Measurements from ENCODE around the gene THBD.
"Not testable (repeated sequence)": the region's sequence is repeated elsewhere in the genome, so short reads cannot be mapped to it uniquely, and the experiment has no call there.

Gene THBD

DNA sequence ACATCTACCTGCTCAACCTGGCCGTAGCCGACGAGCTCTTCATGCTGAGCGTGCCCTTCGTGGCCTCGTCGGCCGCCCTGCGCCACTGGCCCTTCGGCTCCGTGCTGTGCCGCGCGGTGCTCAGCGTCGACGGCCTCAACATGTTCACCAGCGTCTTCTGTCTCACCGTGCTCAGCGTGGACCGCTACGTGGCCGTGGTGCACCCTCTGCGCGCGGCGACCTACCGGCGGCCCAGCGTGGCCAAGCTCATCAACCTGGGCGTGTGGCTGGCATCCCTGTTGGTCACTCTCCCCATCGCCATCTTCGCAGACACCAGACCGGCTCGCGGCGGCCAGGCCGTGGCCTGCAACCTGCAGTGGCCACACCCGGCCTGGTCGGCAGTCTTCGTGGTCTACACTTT, 13.7 kb downstream of the THBD start:
- DNase-seq (ENCODE audit: low read depth in 2 of 2) = no peak

DNA sequence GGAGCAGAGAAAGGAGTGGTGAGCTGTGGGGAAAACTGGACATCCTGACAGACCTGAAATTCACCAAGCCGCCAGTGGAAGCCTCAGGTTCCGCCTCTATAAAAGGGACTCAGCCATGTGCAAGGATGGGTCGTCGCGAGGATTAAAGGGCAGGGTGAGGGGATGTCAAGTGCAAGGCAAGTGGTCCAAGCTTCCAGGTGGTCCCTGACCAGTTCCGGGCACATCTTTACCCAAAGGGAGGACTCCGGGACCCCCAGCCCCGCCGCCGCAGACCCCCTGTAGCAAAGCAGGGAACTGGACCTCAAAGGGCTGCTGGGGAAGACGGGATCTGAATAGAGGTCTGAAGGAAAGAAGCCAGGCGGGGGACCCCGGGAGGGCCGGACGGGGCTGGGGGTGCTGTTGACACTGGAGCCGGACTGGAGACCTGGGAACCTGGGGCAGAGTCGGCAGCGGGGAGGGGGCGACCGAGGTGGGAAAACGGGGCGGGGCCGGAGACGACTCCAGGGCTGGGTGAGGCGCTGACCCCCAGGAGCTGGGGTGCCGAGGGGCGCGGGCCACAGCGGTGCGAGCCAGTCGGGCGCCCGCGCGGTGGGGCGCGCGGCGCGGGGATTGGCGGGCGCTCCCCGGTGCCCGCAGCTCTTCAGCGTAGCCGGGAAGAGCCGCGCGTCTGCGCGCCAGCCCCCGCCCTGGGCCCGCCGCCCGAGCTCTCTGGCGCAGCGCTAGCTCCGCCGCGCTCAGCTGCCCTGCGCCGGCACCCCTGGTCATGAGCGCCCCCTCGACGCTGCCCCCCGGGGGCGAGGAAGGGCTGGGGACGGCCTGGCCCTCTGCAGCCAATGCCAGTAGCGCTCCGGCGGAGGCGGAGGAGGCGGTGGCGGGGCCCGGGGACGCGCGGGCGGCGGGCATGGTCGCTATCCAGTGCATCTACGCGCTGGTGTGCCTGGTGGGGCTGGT, 14.5 kb downstream of the THBD start, which contains the start of gene SSTR4:
TSS of gene SSTR4 (plus strand) at position 592 of the 951 bp plus-strand sequence. CDS start at position 764, 172 bp downstream.
- no peak for DNase-seq (ENCODE audit: low read depth in 2 of 2)

DNA sequence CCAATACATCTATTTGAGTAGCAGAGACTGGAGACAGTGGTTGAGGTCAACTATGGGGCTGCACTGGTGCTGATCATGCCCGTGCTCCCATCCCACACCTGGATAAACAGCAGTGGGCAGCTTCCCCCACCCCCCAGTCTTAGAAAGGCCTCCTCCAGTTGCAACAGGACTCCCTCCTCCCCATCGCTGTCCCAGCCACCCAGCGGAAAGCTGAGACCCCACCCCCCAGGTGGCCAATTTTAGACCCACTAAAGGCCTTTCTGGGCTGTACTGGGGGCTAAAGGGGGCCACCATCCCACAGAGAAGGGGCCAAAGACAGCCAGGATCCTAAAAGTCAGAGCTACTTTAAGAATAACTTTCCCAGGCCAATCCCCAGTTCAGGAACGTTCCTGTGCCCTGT, 15.6 kb downstream of the THBD start:
- DNase-seq (ENCODE audit: low read depth in 2 of 2) = no peak

DNA sequence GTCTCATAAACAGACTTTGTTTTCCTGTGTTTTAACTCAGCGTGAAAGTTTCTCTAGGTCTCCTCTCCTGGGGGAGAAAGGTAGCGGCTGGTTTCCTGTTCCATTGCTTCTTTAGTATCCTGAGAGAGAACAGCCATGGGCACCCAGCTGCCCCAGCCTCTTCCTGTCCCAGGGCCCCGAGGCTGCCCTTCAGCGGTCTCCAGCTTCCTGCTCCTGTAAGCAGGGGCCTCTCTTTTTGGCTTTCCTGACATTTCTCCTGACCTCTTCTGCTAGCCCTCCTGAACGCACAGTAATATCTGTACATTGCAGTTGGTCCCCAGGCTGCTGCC, 16.8 kb downstream of the THBD start:
- DNase-seq (ENCODE audit: low read depth in 2 of 2) = no peak

DNA sequence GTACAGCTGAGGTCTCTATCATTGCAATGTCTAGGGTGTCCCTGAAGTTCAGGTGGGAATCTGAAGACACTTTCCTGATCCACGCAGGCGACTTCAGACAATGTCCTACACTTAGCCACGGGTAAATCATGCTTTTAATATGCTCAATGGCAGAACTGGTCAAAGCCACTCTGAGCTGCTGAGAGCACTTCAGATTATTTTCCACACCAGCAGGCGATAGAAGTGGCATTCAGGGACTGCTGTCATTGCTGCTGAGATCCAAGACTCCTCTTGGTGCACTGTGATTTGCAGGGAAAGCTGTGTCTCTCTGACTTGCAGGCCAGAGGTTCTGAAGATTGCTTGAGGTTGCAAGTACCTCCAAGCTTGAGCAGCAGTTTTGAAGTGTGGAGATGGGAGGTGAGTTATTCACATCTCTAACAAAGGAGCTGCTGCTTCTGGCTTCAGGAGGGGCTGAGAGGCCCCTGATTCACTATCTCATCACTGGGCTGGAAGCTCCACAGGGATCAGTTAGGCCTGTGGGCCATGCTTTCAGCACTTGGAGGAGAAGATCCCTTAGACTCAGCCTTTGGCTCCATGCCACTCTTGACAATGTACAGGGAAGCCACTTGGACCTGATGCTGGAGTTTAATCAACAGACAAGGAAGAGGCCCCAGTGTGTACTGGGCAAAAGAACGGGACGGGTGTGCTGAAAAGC, 17.3 kb downstream of the THBD start:
- DNase-seq (ENCODE audit: low read depth in 2 of 2) = no peak

DNA sequence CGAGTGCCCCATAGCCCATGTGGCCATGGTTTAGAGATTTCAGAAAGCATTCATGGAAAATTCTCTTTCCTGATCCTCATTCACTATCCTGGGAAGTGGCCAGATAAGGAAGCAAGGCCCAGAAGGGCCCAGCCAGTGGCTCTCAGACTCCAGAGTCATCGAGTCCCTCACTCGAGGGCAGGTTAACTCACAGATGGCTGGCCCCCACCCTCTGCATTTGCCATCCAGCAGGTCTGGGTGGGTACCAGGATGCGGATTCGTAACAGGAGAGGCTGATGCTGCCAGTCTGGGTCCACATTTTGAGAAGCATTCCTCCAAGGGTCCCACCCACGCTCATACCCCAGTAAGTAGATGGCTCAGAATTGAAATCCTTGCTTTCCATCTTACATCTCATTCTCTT, 18.1 kb downstream of the THBD start:
- no peak for DNase-seq (ENCODE audit: low read depth in 2 of 2)

DNA sequence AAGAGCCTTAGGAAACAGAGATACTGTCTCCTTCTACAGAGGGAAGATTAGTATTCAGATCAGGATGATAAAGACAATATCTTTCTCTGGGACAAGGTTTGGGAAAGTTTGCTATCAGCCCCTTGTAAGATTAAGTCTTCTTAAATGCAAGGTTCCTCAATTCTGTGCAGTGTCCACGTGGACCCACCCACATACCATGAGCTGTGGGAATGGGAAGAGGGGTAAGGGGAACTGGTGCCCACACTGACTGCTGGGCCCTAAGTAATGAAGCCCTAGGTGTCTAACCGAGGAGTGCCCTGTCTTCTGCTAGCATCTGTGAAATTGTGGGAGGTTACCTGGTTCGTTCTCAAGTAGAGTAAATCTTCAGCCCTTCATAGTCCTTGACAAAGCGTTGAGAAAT, 20.1 kb downstream of the THBD start:
- DNase-seq (ENCODE audit: low read depth in 2 of 2) = no peak

DNA sequence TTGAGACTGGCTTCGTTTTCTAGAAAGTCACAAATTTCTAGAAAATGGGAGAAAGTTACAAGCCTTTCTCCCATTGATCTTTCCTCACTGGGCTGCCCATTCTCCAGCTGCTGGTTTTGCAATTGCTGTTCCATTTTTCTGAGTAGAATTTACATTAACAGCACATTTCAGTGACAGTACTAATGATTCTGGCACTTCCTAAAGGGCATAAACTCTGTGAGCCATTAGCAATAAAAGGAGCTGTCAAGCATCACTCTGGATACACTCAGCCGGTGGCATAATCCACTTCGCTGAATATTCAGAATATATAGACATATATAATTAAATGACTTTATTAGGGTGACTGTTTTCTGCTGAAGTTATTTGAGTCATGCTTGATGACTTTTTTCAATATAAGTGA, 21.1 kb downstream of the THBD start:
- DNase-seq (ENCODE audit: low read depth in 2 of 2) = no peak

DNA sequence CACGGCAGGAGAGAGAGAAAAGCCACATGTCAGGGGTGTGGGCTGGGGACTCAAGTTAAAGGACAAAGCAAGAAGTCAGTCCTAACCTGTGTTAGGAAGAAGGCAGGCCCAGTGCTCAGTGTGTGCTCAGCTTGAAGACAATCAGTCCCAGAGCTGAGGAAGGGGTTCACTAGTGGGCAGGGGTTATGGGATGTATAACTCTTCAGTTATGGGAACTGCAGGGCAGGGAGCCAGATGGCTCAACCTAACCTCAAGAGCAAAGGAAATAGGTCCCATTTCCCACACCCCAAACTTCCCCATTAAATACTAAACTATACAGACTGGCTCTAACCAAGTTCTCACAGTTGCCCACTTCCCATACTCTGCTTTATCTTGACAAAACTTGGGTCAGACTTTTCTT, 21.8 kb downstream of the THBD start:
- no peak for DNase-seq (ENCODE audit: low read depth in 2 of 2)

DNA sequence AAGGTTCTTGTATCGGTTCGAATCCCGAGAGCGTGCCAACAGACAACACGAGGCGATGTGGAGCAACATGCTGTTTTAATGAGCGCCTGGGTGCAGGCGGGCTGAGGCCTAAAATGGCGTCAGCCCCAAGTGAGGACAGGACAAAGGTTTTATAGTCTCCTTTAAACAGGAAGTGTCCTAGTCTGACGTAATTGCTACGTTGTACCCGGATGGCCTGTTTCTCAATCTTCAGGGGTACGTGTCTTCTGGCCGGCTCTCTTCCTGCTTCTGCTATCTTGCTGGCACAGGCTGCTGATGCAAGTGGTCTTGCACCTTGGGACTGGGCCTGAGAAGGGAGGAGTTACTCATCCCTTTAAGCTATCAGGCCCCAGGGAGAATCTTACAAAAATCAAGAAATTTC, 24.0 kb downstream of the THBD start:
- not testable (repeated sequence) for DNase-seq (ENCODE audit: low read depth in 2 of 2)

DNA sequence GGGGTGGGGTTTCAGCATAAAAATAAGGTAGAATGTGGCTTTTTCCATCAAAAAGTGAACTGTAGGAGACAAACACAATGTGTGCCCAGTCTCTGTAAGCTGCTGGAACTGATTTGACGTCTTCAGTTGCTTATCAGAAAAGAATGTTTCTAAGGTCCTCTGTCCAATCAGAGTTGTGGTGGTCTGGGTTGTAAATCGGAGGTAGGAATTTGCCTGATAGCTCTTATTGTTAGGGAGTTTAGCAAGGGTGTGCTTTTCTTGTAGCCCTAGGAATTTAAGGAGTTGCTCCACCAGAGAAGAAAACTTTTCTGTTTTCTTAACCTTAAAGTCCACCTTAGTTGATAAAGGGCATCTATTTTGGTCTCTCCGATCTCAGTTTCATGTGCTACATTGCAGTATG, 24.8 kb downstream of the THBD start:
- DNase-seq (ENCODE audit: low read depth in 2 of 2) = no peak

DNA sequence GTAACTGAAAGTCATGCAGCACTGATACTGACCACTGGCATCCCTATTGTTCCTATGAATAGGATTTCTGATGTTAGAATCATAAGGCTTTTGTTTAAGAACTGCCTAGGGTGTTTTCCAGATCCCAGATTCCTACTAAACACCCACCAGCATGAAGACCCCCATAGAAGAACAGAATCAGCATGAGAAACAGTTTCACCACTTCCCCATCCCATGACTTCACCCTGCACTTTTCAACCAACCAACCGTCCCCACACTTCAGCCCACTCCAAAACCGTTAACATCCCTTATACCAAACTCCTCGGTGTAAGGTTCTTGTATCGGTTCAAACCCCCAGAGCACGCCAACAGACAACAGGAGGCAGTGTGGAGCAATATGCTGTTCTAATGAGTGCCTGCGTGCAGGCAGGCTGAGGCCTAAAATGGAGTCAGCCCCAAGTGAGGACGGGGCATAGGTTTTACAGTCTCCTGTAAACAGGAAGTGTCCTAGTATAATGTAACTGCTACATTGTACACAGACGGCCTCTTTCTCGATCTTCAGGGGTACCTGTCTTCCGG, 25.8 kb downstream of the THBD start:
- no peak for DNase-seq (ENCODE audit: low read depth in 2 of 2)

DNA sequence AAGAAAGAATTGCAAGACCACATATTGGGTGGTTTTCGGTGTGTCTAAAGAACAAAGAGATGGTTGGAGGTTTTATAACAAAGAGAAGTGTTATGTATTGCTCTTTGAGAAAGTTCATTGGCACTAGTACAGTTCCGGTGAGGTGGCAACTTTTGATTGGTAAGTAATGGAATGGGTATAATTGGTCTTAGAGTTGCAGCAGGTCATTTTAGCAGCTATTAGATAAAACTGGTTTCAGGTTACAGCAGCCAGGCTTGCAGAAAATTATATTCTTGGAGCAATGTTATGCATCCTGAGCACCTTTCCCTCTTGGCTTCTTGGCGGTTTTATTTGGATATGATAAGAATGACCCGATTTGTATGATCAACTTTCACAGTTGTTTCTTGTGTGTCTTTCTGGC, 26.6 kb downstream of the THBD start:
- no peak for DNase-seq (ENCODE audit: low read depth in 2 of 2)

DNA sequence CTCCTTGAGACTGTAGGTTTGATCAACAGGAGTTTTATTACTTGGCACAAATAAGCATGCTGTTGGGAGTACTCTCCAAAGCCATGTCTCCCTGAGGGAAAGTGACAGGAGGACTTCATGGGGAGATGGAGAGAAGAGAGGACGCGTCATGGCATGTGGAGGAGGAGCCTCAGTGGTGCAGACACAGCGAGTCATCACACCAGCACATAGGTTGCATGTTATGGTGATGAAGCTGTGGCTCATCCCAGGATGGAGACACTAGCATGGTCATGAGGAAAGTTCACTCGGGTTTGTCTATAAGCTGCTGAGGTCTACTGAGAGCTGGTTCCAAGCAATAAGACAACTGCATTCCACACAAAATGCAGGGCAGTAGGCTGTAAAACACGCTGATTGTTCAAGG, 27.5 kb downstream of the THBD start:
- DNase-seq (ENCODE audit: low read depth in 2 of 2) = no peak

DNA sequence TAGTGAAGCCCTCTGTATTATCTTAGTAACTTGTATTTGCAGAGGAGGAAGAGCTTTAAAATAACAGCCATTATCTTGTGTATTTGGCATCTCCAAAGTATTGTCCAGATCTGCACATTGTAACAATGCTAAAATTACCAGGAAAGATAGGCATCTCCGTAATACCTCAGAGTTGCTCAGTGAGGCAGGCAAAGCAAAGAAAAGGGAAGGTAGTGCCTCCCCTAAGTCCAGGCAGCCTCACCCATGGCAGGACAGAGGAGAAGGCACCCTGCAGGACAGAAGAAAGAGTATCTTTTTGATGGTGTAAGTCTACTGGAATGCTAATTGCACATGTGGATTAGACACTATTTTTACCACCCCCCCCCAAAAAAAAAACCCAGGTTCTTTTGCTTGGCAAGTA, 27.9 kb downstream of the THBD start:
- no peak for DNase-seq (ENCODE audit: low read depth in 2 of 2)

DNA sequence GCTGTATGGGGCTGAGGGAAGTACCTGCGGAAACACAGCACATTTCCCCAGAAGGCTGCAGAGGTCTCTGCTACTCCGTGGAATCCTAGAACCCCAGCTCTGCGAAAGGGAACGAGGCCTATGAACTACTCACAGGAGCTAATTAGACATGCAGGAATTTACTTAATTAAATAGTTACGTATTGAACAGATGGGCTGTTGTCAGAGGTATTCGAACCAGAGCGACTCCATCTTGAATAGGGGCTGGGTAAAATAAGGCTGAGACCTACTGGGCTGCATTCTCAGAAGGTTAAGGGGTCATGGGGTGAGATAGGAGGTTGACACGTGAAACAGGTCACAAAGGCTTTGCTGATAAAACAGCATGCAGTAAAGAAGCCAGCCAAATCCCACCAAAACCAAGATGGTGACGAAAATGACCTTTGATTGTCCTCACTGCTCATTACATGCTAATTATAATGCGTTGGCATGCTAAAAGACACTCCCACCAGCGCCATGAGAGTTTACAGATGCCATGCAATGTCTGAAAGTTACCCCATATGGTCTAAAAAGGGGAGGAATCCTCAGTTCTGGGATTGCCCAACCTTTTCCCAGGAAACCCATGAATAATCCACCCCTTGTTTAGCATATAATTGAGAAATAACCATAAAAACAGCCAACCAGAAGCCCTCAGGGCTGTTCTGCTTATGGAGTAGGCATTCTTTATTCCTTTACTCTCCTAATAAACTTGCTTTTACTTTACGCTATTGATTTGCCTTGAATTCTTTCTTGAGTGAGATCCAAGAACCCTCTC, 29.0 kb downstream of the THBD start:
- no peak for DNase-seq (ENCODE audit: low read depth in 2 of 2)

DNA sequence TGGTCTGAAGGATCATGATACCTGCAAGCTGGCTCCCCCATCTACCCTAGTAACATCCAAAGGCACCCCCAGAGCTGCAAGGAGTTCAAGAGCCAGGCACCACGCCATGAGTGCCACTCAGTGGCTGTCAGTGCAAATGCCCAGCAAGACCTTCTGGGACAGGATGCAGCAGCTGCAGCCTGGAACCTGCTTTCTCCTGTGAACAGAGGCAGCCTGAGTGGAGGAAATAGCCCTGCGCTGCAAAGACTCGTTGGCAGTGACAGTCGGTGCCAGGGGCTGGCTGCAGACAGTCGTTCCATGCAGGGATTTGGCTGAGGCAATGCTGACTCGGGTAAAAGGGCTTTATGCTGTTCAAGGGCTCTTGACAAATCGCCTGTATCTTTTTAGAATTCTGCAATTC, 30.1 kb downstream of the THBD start:
- DNase-seq (ENCODE audit: low read depth in 2 of 2) = no peak

DNA sequence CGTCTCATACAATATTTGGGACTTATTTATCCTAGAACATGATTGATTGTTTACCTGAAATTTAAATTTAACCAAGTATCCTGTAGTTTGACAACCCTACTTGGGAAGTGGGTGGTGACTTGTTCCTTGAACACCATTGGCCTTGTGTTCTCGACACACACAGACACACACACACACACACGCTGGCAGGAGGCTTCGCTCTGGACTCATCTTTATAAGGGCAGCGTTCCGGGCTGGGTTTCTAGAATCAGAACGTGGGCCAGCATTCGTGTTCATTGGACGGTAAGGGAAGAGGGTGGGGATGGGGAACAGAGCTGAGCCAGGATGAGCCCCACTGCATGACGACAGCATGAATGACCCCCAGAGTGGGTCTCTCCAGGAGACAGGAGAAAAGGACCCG, 30.5 kb downstream of the THBD start:
- DNase-seq (ENCODE audit: low read depth in 2 of 2) = no peak

DNA sequence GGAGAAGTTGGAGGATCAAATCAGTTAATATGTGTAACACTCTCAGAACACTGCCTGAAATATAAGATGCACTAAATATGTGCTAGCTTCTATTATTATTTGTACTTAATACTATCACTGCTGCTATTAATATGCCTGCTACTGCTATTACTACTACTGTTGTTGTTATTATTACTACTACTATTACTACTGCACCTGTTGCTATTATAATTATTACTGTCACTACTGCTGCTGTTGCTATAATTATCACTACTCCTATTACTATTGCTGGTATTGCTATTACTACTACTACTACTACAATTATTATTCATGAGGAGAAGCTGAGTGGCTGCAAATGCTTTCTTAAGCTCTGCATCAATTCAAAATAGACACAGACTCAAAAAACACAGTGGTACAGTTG, 31.0 kb downstream of the THBD start:
- no peak for DNase-seq (ENCODE audit: low read depth in 2 of 2)

DNA sequence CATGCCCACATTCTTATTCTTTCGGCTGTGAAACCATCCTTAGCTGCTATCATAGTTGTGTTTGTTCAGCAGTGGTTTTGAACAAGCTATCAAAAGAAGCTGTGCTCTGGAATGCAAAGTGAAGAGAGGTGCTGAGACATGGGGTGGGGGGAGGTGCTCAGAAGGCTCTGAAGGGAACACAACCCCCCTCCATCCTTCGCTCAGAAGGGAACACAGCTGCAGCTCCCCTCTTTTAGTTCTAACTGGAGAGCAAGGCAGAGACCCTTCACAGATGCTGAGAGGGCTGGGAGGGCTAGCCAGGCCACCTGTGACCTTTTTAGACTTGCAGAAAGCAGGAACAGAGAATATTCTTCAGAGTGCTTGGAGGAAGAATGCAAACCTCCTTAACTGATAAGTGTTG, 32.0 kb downstream of the THBD start:
- DNase-seq (ENCODE audit: low read depth in 2 of 2) = no peak

DNA sequence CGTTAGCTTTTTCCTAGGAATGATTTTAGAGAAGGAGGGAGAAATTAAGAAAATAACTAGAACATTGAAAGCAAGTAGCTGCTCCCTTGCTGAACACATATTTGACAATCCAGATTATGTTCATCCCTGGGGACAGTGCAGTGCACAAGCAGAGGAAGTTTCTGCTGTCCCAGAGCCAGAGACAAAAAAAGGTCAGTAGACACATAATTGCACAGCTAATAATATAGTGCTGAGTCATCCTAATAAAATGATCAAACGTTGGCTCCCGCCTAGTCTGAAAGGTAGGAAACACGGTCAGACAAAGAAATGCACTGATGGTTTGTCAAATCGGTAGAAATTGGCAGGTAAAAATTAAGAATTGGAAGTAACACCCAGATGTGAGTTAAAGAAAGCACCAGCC, 36.0 kb downstream of the THBD start:
- DNase-seq (ENCODE audit: low read depth in 2 of 2) = no peak

DNA sequence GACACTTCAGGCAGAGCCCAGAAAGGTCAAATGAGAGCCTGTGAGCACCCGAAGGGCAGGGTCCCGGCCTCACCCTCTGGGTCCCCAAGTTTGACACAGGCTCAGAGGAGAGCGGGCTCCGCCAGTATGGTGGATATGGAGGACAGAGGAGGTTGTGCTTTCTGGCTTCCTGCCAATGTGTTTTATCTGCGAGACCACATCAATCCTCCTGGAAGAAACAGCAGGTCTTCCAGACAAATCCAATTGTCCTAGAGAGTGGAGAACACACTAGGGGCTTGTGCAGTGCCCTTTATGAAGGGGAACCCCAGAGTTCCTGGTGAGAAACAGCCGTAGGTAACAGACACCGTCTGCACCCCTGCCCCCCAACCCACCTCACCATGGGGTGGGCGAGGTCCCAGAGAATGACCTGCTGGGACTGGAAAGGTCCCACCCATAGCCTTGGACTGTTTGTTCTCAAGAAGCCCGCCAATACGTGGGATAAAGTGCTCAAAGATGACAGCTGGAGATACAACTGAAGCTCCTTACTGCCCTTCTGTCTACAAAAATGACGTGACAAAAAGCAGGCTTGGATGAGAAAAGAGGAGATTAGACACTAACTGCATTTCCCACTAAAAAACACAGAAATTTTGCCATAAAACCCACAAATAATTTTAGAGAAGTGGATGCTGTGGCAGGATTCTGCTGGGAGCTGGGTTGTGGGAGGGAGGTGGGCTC, 38.3 kb downstream of the THBD start:
- DNase-seq (ENCODE audit: low read depth in 2 of 2) = no peak

All from stimulated activated CD4-positive, alpha-beta T cell treated with anti-CD3 and anti-CD28 coated beads, Interleukin-12 subunit alpha, Interleukin-12 subunit beta, amount 100 ng/mL, for 24 hours (primary cell).